A172 (cell line): ENCODE measurements around the gene NT5C3B. TPM values are rescaled to one million over a fixed set of nuclear protein-coding genes. Genes with fewer than 3 reads are reported as not detected.
"Not testable (repeated sequence)": the region's sequence is repeated elsewhere in the genome, so short reads cannot be mapped to it uniquely, and the experiment has no call there.

Experiments
- DNase-seq: peaks from one replicate; pipeline ENCODE4 v3.0.0-alpha.2; 2015; ENCODE audit warnings: low spot score
- total RNA-seq: library from RNA; depleted of rRNA; stranded (reverse); fragments of >200 nt; shearing (Covaris generic); gene quantifications from 2 replicates; pipeline ENCODE4 v1.2.3, GENCODE V29; 2014; rRNA removed

Gene NT5C3B
- total RNA-seq = 101 TPM in 2 replicates

- DNase-seq = no peak
Observed at GRCh38 chr17:41835800-41836549, at the start of gene NT5C3B. NT5C3B (minus strand) TSS chr17:41836232; CDS start chr17:41836193, 39 bp downstream.

DNA sequence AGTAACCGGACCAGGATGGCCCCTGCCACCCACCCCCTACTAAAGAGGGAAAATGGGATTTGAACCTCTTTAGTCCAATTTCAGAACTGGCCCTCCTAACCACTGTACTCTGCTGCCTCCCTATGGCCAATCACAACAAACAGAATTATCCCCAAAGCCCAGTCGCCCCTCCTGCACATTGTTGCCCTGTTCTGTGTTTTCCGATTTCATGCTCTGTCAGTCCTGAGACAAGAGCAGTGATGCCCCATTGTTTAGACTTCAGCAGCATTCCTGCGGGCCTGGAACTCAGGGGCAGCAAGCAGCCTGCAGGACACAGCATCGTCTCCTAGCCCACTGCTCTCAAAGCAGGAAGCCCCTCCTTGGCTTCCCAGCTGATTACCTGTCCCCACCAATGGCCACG is 49.7 kb upstream of the NT5C3B start:
- no peak for DNase-seq

GRCh38 chr17:41882756-41883155 is 46.7 kb upstream of the NT5C3B start:
- DNase-seq = no peak

- DNase-seq = no peak
Observed at GRCh38 chr17:41880130-41880529, 44.1 kb upstream of the NT5C3B start.

GRCh38 chr17:41874293-41874670 is 38.2 kb upstream of the NT5C3B start:
- not testable (repeated sequence) for DNase-seq

DNA sequence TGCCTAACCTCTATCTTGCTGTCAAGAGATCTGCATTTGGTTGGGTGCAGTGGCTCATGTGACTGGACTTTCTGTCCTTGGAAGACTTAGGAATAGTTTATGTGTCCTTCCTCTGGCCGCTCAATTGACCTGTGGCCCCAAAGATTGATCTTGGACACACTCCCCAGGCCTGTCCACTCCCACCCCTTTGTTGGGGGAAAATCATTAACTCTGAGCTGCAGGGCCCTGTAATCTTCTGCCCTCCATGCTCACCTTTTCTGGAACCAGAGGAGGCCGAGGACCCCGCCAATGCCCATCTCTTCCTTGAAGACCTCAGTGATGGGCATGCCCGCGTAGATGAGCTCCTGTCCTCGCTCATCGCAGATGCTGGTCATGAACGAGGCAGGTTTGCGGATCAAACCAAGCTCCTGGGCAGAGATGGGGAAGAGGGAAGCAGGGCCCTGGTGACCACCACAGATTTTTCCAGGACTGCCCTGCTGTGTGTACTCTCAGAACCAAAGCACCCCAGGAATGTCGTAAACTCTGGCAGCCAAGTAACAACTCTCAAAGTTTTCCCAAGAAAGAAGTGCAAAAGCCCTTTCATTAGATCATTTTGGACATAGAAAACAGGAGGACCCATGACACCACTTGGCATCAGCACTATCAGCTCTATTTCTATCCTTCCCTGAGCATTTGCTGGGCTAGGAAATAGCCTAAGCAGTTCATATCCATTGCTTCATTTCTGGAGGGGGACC is 37.7 kb upstream of the NT5C3B start:
- DNase-seq = no peak

- no peak for DNase-seq
Observed at GRCh38 chr17:41871789-41872188, 35.8 kb upstream of the NT5C3B start.

DNA sequence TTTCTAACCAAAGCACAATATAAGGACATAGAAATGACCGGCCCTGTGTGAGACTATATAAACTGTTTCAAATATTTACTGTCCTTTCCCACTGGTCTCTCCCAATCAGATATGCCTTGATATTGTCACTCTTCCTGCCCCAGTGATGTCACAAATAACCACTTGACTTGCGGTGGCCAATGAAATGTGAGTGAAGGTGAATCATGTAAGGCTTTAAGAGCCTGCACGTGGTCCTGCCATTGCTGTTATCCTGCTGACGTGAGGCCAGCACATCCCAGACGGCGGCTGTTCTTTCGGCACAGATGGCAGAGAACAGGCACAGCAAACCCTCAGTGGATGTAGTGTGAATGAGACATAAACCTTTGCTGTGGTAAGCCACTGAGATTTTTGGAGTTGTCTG is 34.6 kb upstream of the NT5C3B start:
- DNase-seq = peak; percentile 41

DNA sequence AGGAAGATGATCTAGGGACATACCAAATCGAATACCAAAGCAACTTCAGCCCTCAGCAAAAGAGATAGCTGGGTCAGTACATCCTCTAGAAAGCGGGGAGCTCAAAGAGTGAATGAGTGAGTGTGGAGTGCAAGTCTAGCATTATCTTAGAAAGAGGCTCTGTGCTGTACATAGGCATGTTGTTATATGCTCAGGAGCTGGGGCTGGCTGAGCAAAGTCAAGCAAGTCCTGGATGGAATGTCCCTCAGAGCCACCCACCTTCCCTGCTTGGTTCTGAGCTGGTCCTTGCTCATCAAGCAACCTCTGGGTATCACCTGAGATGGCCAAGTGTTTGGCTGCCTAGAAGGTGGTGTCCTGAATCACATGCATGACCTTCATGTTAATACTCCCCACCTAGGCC is 34.1 kb upstream of the NT5C3B start:
- no peak for DNase-seq

GRCh38 chr17:41869426-41869825 is 33.4 kb upstream of the NT5C3B start:
- no peak for DNase-seq

GRCh38 chr17:41868568-41868967 is 32.5 kb upstream of the NT5C3B start:
- no peak for DNase-seq

GRCh38 chr17:41865596-41865893 is 29.5 kb upstream of the NT5C3B start:
- no peak for DNase-seq

DNA sequence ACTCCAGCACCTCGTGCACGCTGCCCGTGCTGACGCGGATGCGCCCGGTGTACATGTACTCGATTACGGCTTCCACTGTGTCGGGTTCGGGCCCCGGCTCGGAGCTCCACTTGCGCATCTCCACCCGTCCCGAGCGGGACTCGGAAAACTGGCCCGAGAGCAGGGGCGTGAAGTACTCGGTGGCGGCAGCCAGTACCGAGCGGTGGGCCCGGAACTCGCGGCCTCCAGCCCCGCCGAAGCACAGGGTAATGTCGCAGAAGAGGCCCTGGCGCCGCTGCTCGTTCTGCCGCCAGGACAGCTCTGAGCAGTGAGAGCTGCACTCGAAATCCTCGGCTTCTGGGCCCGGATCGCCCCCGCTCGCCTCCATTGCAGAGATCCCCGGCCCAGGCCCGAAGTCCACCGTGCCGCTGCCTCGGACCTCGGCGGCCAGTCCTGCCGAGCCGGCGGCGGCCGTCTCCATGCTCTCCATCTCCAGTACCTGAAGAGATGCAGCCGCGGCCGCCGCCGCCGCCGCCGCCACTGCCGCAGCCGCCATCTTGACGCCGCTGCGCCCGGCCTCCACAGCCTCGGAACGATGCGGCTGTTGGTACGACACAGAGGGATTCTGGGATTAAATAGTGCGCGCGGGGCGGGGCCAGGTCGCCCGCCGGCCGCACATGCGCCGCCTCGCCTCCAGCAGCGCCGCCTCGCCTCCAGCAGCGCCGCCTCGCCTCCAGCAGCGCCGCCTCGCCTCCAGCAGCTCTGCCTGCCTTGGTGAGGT is 29.0 kb upstream of the NT5C3B start, which contains the start of gene KLHL11:
KLHL11 (minus strand) TSS at position 588 of the 760 bp plus-strand sequence; CDS start at position 535, 53 bp downstream.
- peak; percentile 84 for DNase-seq

GRCh38 chr17:41864498-41864835 is 28.4 kb upstream of the NT5C3B start:
- DNase-seq = no peak

DNA sequence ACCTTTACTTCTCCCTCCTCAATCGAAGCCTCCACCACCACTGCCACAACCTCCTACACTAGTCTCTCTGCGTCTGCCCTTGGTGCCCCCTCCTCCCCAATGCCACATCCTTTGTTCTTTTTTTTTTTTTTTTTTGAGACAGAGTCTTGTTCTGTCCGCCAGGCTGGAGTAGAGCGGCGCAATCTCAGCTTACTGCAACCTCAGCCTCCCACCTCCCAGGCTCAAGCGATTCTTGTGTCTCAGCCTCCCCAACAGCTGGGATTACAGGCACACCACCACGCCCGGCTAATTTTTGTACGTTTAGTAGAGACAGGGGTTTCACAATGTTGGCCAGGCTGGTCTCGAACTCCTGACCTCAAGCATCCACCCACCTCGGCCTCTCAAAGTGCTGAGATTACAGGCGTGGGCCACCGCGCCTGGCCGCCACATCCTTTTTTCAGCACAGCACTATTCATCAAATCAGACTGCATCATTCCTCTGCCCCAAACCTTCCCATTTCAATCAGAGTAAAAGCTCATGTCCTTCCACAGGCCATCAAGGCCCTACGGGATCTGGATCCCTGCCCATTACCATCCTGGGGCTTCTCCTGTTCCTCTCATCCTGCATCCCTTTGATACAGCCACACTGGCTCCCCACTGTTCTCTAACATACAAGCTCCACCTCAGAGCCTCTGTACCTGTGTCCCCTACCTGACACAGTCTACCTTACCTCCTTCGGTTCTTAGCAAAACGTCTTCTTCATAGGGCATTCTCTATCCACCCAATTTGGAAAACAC is 27.2 kb upstream of the NT5C3B start:
- DNase-seq = no peak

DNA sequence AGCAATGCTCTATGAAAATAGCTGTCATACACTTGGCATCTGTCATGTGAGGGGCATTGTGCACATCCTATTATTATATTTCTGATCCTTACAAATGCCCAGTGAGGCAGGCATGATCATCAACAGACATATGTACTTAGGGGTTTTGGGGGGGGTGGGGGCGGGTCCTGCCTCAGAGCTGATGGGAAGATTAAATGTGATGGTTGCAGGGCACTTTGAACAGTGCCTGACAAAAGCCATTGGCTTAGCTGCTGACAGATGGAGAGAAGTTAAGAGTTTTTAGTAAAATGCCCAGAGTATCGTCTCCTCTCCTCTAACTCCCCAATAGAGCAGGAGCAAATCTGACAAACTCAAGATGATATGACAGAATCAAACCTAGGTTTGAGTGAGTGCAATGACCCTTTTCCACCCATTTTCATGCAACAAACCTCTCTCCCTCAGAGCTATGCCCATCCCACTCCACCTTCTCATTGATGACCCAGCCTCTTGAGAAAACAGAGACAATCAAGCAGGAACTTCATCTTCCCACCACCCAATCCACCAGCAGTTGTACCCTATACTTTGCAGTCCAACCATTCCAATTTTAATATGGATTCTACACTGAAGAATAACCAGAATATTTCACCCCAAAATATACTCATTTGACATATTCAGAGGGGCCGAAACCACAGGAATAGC is 24.4 kb upstream of the NT5C3B start:
- DNase-seq = no peak

DNA sequence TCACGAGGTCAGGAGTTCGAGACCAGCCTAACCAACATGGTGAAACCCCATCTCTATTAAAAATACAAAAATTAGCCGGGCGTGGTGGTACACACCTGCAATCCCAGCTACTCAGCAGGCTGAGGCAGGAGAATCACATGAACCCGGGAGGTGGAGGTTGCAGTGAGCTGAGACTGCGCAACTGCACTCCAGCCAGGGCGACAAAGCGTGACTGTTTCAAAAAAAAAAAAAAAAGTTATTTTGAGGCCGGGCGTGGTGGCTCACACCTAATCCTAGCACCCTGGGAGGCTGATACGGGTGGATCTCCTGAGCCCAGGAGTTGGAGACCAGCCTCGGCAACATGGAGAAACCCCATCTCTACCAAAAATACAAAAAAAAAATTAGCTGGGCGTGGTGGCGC is 15.3 kb upstream of the NT5C3B start:
- not testable (repeated sequence) for DNase-seq

- no peak for DNase-seq
Observed at GRCh38 chr17:41849251-41849990, 13.4 kb upstream of the NT5C3B start.

DNA sequence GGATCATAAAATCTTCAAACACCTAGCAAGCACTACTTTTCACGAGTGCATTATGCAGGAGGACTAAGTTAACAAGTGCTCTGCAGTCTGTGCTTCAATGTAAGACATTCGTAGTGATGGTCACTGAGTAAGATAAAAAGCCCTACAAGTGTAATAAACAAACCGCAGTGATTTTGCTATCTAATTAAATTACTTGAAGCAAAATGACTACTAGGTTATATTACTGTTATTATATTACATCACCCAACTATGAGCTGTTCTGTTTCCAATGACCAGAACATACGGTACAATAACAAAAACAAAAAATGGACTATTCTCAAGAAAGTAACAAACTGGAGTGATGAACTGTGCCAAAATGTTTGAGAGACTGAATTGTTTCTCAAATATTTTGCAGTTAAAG is 12.8 kb upstream of the NT5C3B start:
- DNase-seq = no peak

- no peak for DNase-seq
Observed at GRCh38 chr17:41844971-41845370, 8.9 kb upstream of the NT5C3B start.

GRCh38 chr17:41840781-41841180 is 4.7 kb upstream of the NT5C3B start:
- DNase-seq = not testable (repeated sequence)
